Tibial artery (tissue), 4 donors: ENCODE results near the gene PODNL1.

Source experiments
- DNase-seq, 2 donors: peaks; one replicate each; pipeline ENCODE4 v3.0.0-alpha.2; 2019
- H3K27ac ChIP-seq, 2 donors: fragments of 200-600 bp; sonication (generic) in 1 of 2; 1 replicate in 1 of 2; 2 replicates in 1 of 2; pipeline ENCODE4 v1.5.1; 2018 to 2019; ENCODE audit warnings: mild to moderate bottlenecking in 1 of 2
- H3K27me3 ChIP-seq, 2 donors: fragments of 200-600 bp; sonication (generic) in 1 of 2; one replicate each; pipeline versions ENCODE4 v1.5.1 to v1.6.0; 2016 to 2019
- H3K36me3 ChIP-seq, 3 donors: fragments of 200-600 bp; sonication (generic) in 2 of 3; one replicate each; pipeline ENCODE4 v1.5.1; 2016 to 2019; ENCODE audit warnings: mild to moderate bottlenecking in 2 of 3
- H3K4me1 ChIP-seq, 4 donors: fragments of 200-600 bp; sonication (generic) in 2 of 4; 1 replicate in 3 of 4; 2 replicates in 1 of 4; pipeline ENCODE4 v1.5.1; 2016 to 2019
- H3K4me3 ChIP-seq, 2 donors: fragments of 200-600 bp; sonication (generic) in 1 of 2; 1 replicate in 1 of 2; 2 replicates in 1 of 2; pipeline ENCODE4 v1.5.1; 2018 to 2019; ENCODE audit warnings: mild to moderate bottlenecking in 2 of 2
- H3K9me3 ChIP-seq, 3 donors: fragments of 200-600 bp; sonication (generic) in 1 of 3; one replicate each; pipeline ENCODE4 v1.5.1; 2016 to 2019
- CTCF ChIP-seq, 2 experiments: fragments of 200-600 bp in 1 of 2; fragments of 450-650 bp in 1 of 2; IDR thresholded peaks; one replicate each; pipeline ENCODE4 v1.5.1; 2017 to 2019; ENCODE audit warnings: antibody characterized with exemption in 2 of 2, mild to moderate bottlenecking in 1 of 2, moderate library complexity in 1 of 2
- intact Hi-C: fragments of 100-400 bp; cut with DNase I; formaldehyde crosslinking; loops from one replicate; pipeline ENCODE4 v1.15.0; 2023; ENCODE audit warnings: low total_unique reads

Gene PODNL1

GRCh38 chr19:13932911-13933393, 5.3 kb downstream of the PODNL1 start:
- intact Hi-C loops = no loop called here
- TF ChIP-seq CTCF (IDR thresholded peaks at IDR 0.05) = no peak
- Histone ChIP-seq H3K36me3 (peaks cover 4 to 56% (median 12%) of the 10 kb centered on the region in 3 donors), H3K9me3 (no peaks in the 10 kb centered on the region), H3K27ac (no peak overlapping the region), H3K27me3 (peaks cover 0 to 27% of the 10 kb centered on the region in 2 donors), H3K4me1 (peaks cover 0 to 7% (median 6%) of the 10 kb centered on the region in 4 donors), H3K4me3 (no peak overlapping the region)
- no peak for DNase-seq

- no peak overlapping the region for H3K27ac ChIP-seq
- DNase-seq = no peak
- H3K36me3 ChIP-seq = peaks cover 6 to 63% (median 17%) of the 10 kb centered on the region in 3 donors
- no peaks in the 10 kb centered on the region for H3K9me3 ChIP-seq
- no peak for TF ChIP-seq CTCF (IDR thresholded peaks at IDR 0.05)
- peaks cover 0 to 20% of the 10 kb centered on the region in 2 donors for H3K27me3 ChIP-seq
- intact Hi-C loops = no loop called here
- H3K4me3 ChIP-seq = no peak overlapping the region
- H3K4me1 ChIP-seq = no peaks in the 10 kb centered on the region
Observed at GRCh38 chr19:13932149-13932637, 6.0 kb downstream of the PODNL1 start.

- no peak for DNase-seq
- intact Hi-C loops = no loop called here
- Histone ChIP-seq H3K4me1 (no peaks in the 10 kb centered on the region), H3K36me3 (peaks cover 12 to 69% (median 23%) of the 10 kb centered on the region in 3 donors), H3K4me3 (no peak overlapping the region), H3K9me3 (no peaks in the 10 kb centered on the region), H3K27ac (no peak overlapping the region), H3K27me3 (peaks cover 0 to 20% of the 10 kb centered on the region in 2 donors)
- TF ChIP-seq CTCF (IDR thresholded peaks at IDR 0.05) = no peak
Observed at GRCh38 chr19:13931391-13932148, 6.6 kb downstream of the PODNL1 start.

DNA sequence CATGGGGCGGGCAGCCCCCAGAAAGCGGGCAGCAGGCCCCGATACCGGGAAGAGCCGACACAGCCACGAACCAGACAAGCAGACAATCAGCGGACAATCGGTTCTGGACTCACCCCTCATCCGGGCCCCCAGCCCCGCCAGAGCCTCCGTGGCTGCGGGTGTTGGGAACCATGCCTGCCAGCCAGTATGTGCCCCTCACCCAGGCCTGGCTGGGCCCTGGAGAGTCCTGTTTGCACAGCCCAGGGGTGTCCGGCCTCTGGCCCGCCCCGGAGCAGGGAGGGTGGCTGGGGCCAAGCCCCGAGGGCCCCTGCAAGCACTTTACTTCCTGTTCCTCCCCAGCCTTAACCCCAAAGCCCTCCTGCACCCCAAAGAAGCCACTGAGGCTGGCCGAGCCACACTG, 7.8 kb downstream of the PODNL1 start:
- no peak overlapping the region for H3K27ac ChIP-seq
- TF ChIP-seq CTCF (IDR thresholded peaks at IDR 0.05) = no peak
- H3K9me3 ChIP-seq = no peaks in the 10 kb centered on the region
- no peak for DNase-seq
- intact Hi-C loops = no loop called here
- no peak overlapping the region for H3K4me3 ChIP-seq
- peaks cover 0 to 9% of the 10 kb centered on the region in 2 donors for H3K27me3 ChIP-seq
- H3K36me3 ChIP-seq = peaks cover 19 to 78% (median 32%) of the 10 kb centered on the region in 3 donors
- H3K4me1 ChIP-seq = no peaks in the 10 kb centered on the region

GRCh38 chr19:13929956-13930355, 8.3 kb downstream of the PODNL1 start:
- DNase-seq = no peak
- Histone ChIP-seq H3K9me3 (no peaks in the 10 kb centered on the region), H3K36me3 (peaks cover 24 to 82% (median 36%) of the 10 kb centered on the region in 3 donors), H3K4me1 (no peaks in the 10 kb centered on the region), H3K4me3 (no peak overlapping the region), H3K27ac (no peak overlapping the region), H3K27me3 (peaks cover 0 to 8% of the 10 kb centered on the region in 2 donors)
- TF ChIP-seq CTCF (IDR thresholded peaks at IDR 0.05) = no peak
- intact Hi-C loops = no loop called here
